Measurements from ENCODE around the gene SELE. TPM values are rescaled to one million over a fixed set of nuclear protein-coding genes. Genes with fewer than 3 reads are reported as not detected.
"Not testable (repeated sequence)": the region's sequence is repeated elsewhere in the genome, so short reads cannot be mapped to it uniquely, and the experiment has no call there.

Gene SELE
- total RNA-seq, 2 donors from 2014 or later: not detected

DNA sequence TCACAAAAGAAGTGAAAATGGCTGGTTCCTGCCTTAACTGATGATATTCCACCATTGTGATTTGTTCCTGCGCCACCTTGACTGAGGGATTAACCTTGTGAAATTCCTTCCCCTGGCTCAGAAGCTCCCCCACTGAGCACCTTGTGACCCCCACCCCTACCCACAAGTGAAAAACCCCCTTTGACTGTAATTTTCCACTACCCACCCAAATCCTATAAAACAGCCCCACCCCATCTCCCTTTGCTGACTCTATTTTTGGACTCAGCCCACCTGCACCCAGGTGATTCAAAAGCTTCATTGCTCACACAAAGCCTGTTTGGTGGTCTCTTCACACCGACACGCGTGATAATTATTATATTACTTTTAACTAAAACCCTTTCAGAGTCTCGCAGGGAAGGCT lies 45.5 kb downstream of the SELE start:
- not testable (repeated sequence) for H3K27me3 Mint-ChIP-seq; DNase-seq (ENCODE audit: low spot score); H3K9me3 Mint-ChIP-seq; H3K4me3 Mint-ChIP-seq; ATAC-seq
- Mint-ChIP-seq H3K36me3 (peaks cover 11% of the 10 kb centered on the region), H3K4me1 (ENCODE audit: low read depth in 2 of 2) (peaks cover 27 to 32% of the 10 kb centered on the region in 2 donors), H3K27ac (peak overlapping the region in 1 of 2 donors; percentile 31)

DNA sequence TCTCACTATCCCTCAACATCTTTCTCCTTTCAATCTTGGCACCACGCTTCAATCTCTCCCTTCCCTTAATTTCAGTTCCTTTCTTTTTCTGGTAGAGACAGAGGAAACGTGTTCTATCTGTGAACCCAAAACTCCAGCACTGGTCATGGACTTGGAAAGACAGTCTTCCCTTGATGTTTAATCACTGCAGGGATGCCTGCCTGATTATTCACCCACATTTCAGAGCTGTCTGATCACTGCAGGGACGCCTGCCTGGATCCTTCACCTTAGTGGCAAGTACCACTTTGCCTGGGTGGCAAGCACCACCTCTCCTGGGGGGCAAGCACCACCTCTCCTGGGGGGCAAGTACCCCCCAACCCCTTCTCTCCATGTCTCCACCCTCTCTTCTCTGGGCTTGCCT lies 50.2 kb downstream of the SELE start:
- Mint-ChIP-seq H3K9me3 (no peaks in the 10 kb centered on the region), H3K4me3 (no peak overlapping the region), H3K27me3 (no peaks in the 10 kb centered on the region), H3K4me1 (ENCODE audit: low read depth in 2 of 2) (peaks cover 26% of the 10 kb centered on the region in 2 donors), H3K27ac (no peak overlapping the region), H3K36me3 (no peaks in the 10 kb centered on the region)
- DNase-seq (ENCODE audit: low spot score): no peak
- no peak for ATAC-seq

DNA sequence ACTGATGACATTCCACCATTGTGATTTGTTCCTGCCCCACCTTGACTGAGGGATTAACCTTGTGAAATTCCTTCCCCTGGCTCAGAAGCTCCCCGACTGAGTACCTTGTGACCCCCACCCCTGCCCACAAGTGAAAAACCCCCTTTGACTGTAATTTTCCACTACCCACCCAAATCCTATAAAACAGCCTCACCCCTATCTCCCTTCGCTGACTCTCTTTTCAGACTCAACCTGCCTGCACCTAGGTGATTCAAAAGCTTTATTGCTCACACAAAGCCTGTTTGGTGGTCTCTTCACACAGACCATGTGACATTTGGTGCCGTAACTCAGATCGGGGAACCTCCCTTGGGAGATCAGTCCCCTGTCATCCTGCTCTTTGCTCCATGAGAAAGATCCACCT lies 50.7 kb downstream of the SELE start:
- not testable (repeated sequence) for H3K9me3 Mint-ChIP-seq; H3K27ac Mint-ChIP-seq; H3K27me3 Mint-ChIP-seq; H3K4me3 Mint-ChIP-seq; ATAC-seq; DNase-seq (ENCODE audit: low spot score); H3K36me3 Mint-ChIP-seq
- peaks cover 26 to 27% of the 10 kb centered on the region in 2 donors for H3K4me1 Mint-ChIP-seq (ENCODE audit: low read depth in 2 of 2)

DNA sequence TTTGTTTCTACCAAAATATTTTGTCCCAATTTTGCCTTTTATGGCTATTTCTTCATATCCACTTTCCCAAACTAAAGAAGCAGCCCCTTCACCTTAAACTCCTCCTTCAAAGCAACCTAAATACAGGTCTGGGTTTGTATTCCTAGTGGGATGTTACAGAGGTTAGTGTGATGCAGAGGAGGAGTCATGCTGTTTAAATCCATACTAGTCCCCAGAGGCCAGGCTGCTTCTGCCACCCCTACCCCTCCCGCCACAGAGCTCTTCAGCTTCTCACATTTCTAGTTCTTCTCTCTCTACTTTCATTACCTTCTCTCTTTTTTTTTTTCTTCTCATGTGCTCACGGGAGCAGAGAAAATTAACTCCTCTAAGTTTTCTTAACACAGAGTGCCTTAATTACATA lies 51.8 kb downstream of the SELE start:
- no peak overlapping the region for H3K4me3 Mint-ChIP-seq
- peaks cover 26 to 27% of the 10 kb centered on the region in 2 donors for H3K4me1 Mint-ChIP-seq (ENCODE audit: low read depth in 2 of 2)
- H3K27me3 Mint-ChIP-seq: no peaks in the 10 kb centered on the region
- ATAC-seq (no peak), DNase-seq (ENCODE audit: low spot score) (no peak)
- H3K27ac Mint-ChIP-seq: peak overlapping the region in 1 of 2 donors; percentile 90
- no peaks in the 10 kb centered on the region for H3K9me3 Mint-ChIP-seq
- no peaks in the 10 kb centered on the region for H3K36me3 Mint-ChIP-seq

GRCh38 chr1:169681140-169681539 lies 52.7 kb downstream of the SELE start:
- Mint-ChIP-seq H3K4me3 (peak overlapping the region; percentile 61), H3K36me3 (no peaks in the 10 kb centered on the region), H3K27ac (peak overlapping the region; percentile 61 to 90), H3K27me3 (no peaks in the 10 kb centered on the region), H3K4me1 (ENCODE audit: low read depth in 2 of 2) (peaks cover 35 to 36% of the 10 kb centered on the region in 2 donors), H3K9me3 (no peaks in the 10 kb centered on the region)
- DNase-seq (ENCODE audit: low spot score) (no peak), ATAC-seq (peak; percentile 17 to 24)

DNA sequence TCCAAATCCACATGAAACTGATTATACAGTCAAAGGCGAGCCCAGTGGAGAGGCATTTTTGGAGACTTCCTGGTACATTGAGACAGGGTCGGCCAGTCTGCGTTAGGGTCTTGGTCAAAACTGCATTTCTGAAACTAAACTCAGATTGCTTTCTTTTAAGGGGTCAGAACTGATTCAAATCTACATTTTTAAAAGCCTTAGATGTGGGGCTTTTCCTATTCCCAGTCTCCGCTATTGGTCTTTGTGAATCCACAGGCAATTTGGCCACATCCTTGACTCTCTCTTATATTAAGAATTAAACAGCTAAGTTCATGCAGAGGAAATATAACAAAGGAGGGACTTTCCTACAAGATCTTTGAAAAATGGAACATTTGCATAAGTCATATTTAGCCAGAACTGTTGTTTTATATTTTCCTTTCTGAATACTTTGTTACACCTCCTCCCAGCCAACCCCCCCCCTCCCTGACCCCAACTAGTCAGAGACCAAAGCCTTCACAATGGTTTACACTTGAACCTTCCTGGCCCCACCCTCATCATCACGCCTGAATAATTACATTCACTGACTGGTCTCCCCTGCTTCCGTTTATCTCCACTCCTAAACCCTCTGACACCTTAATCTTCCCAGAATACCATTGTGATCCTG lies 53.4 kb downstream of the SELE start:
- Mint-ChIP-seq H3K27ac (peak overlapping the region; percentile 61 to 90), H3K9me3 (no peaks in the 10 kb centered on the region), H3K4me3 (peak overlapping the region; percentile 61), H3K27me3 (no peaks in the 10 kb centered on the region), H3K36me3 (no peaks in the 10 kb centered on the region), H3K4me1 (ENCODE audit: low read depth in 2 of 2) (peaks cover 41 to 42% of the 10 kb centered on the region in 2 donors)
- DNase-seq (ENCODE audit: low spot score): peak; percentile 68
- ATAC-seq: peak; percentile 88

- H3K4me3 Mint-ChIP-seq: no peak overlapping the region
- DNase-seq (ENCODE audit: low spot score) (no peak), ATAC-seq (no peak)
- peak overlapping the region in 1 of 2 donors; percentile 90 for H3K27ac Mint-ChIP-seq
- H3K4me1 Mint-ChIP-seq (ENCODE audit: low read depth in 2 of 2): peaks cover 43 to 44% of the 10 kb centered on the region in 2 donors
- H3K36me3 Mint-ChIP-seq: no peaks in the 10 kb centered on the region
- no peaks in the 10 kb centered on the region for H3K9me3 Mint-ChIP-seq
- H3K27me3 Mint-ChIP-seq: no peaks in the 10 kb centered on the region
Observed at GRCh38 chr1:169679692-169680091, 54.2 kb downstream of the SELE start.

DNA sequence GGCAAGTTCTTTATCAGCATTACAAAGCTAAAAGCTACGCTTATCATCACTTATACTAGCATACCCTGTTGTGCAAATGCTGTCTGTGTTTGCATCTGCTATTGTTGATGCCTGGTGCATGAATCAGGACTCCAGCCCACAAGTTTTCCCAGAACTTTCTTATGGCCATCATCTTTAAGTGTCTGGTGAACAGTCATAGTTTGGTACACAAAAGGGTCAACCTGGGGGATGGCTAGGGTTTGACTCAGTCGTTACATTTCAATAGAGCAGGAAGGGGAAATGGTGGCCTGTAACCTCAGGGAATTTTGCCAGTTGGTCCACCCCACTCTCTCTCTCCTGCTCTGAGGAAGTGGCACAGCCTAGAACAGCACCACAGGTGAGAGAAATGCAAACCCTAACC lies 57.9 kb downstream of the SELE start:
- peaks cover 31 to 32% of the 10 kb centered on the region in 2 donors for H3K4me1 Mint-ChIP-seq (ENCODE audit: low read depth in 2 of 2)
- H3K27ac Mint-ChIP-seq: peak overlapping the region; percentile 21 to 72
- ATAC-seq: no peak
- H3K27me3 Mint-ChIP-seq: no peaks in the 10 kb centered on the region
- no peak overlapping the region for H3K4me3 Mint-ChIP-seq
- peaks cover 4% of the 10 kb centered on the region for H3K9me3 Mint-ChIP-seq
- no peak for DNase-seq (ENCODE audit: low spot score)
- peaks cover 6% of the 10 kb centered on the region for H3K36me3 Mint-ChIP-seq

Other genes with a start within 250 kb of the SELE start
- gene SLC19A2, start 248.1 kb downstream of the SELE start, total RNA-seq: 1 to 10 TPM; 6.3 to 8.0 TPM
- under 1 TPM; 0.47 to 0.55 TPM for gene F5, start 147.6 kb downstream of the SELE start, total RNA-seq
- not detected for gene SELP, start 104.0 kb downstream of the SELE start, total RNA-seq
- 10 to 100 TPM; 29.5 to 66.8 TPM for gene SELL, start 22.5 kb downstream of the SELE start, total RNA-seq
- 10 to 100 TPM in 1 of 2 donors, 1 to 10 TPM in 1; 7.9 to 10.5 TPM for gene METTL18, start 60.8 kb upstream of the SELE start, total RNA-seq
- 10 to 100 TPM; 14.2 to 16.3 TPM for gene SCYL3, start 159.8 kb upstream of the SELE start, total RNA-seq